HG03565 (cell line): Measurements from ENCODE around the gene UST.
"Not testable (repeated sequence)": the region's sequence is repeated elsewhere in the genome, so short reads cannot be mapped to it uniquely, and the experiment has no call there.

Experiments
- ATAC-seq: cut with Tn5 transposase; IDR thresholded peaks from one replicate; pipeline ENCODE4 v1.9.1; 2021; ENCODE audit warnings: mild to moderate bottlenecking, moderate library complexity; ENCODE audit not compliant: unreplicated experiment

UST gene

DNA sequence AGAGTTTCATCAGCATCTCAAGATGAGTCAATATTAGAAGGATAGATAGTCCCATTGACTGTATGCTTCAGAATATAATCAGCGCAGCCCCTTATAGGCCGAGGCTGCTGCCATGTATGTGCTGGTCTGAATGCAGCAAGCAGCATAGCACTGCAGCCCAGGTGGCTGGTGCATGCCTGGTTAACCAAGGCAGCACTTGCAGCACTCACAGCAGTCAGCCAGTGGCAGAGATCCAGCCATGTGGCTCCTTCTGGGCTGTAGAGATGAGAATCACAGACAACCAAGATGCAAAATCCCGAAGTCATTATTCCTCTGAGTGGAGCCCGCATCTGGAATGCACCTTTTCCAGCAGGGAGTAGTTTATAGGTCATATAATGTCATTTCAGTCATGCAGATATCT lies 251.9 kb downstream of the UST start:
- no peak for ATAC-seq

DNA sequence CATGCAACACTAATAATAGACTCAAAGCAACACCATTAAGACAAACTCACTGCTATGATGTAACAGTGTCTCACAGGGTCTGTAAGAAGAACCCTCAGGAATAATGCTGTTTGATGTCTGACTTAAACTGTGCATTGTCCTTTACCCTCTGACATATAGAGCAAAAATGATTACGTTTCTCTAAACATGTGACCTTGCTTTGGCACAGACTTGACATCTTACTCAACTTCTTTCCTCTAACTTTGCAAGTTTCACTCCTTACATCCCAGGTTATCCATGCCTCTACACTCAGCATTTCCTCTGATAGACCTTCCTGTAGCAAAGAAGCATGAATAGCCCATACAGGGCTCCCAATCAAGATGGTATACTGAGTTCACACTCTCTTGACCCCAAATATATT lies 252.7 kb downstream of the UST start:
- no peak for ATAC-seq

DNA sequence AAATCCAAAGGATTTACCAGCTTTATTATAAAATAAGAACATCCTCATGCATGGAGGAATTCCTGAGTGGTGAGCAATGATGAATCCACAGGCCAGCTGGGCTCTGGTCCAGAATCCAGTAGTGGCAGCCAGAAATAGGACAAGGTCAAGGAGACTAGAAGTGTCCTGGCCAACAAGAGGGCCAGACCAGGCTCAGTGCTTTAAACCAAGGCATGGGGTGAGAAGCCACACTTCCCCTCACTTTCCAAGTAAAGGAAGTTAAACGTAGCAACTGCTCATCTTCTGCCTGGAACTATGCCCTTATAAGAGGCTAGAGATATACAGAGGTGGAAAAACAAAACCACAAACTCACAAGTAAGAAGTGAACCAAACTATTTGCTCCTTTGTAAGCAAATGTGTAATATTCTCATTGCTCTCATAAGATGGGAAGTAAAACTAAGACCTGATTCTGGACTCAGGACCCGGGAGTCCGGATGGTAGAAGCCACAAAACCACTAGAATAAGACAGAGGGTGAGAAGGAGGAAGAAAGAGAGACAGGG lies 253.2 kb downstream of the UST start:
- ATAC-seq, result no peak

DNA sequence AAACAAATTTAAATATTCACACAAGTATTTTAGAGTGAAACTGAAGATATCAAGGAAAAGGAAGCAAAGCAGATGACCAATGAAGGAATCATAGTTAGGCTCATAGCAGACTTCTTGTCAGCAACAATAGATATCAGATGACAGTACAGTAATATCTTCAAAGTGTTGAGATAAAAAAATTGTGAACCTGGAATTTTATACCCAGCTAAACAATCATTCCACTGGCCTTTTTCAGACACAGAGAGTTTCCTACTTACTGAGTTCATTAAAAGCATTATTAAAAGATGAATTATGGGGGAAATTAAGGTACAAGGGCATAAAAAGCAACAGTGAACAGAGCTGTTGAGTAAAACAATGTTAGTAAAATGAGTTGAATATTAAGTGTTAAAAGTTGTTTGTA lies 254.6 kb downstream of the UST start:
- ATAC-seq, result no peak

DNA sequence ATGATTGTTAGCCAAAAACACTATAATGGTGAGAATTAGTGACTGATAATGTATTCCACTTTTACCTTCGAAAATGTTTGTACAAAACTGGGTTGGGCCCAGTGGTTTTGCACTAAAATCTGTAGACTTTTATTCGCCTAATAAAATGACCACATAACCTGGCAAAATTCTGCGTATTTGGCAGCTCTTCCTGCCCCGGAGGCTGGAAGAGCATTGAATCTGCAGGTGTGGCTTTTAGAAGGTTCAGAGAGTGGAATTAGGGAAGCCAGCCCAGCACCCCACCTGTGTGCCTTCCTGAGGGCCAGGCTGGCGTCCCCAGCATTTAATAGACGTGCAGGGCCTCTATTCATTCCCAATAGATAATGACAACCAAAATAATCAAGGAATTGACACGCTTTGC lies 256.7 kb downstream of the UST start:
- no peak for ATAC-seq

DNA sequence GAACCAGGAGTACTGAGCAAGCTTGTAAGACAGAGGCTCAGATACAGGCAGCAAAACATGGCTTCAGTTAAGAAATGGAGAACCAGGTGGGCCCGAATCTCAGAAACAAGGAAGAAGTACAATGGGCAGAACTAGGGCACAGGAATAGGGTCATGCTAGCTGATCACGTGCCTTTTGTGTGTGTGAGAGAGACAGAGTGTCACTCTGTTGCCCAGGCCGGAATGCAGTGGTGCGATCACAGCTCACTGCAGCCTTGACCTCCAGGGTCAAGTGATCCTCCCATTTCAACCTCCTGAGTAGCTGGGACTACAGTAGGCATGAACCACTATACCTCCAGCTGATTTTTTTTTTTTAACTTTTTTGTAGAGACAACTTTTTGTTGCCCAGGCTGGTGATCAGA lies 257.8 kb downstream of the UST start:
- no peak for ATAC-seq

DNA sequence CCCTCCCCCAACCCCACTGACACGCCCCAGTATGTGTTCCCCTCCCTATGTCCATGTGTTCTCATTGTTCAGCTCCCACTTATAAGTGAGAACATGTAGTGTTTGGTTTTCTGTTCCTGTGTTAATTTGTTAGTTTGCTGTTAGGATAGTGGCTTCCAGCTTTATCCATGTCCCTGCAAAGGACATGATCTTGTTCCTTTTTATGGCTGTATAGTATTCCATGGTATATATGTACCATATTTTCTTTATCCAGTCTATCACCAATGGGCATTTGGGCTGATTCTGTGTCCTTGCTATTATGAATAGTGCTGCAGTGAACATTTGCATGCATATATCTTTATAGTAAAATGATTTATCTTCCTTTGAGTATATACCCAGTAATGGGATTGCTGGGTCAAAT lies 259.4 kb downstream of the UST start:
- ATAC-seq, result not testable (repeated sequence)

DNA sequence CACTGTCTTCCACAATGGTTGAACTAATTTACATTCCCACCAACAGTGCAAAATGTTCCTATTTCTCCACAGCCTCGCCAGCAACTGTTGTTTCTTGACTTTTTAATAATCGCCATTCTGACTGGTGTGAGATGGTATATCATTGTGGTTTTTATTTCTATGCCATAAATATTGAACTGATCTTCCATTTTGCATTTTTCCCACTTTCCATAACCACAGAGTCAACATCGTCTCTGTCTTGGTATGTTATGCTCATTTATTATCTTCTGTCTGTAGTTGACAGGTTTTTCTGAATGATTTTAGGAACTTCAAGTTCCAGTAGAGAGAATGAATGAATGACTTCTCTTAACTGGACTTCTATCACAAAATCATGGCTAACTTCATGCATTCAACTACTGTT lies 259.8 kb downstream of the UST start:
- no peak for ATAC-seq

DNA sequence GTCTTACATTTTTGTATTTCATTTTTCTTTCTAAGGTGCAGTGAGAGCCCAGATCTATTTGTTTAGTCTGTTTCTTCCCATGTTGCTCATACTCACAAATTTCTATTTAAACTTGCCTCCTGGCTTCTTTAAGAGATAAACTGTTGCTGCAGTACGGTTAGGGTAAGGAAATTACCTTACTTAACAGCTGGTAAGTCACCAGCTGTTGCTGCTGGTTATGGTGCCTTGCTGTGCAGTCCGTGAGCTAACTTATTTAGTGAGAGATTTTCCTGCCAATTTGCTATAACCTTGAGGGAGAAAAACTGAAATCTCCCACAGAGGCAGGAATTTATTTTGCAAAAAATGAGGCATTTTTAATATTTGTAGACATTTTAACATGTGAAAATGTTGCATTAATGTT lies 261.0 kb downstream of the UST start:
- no peak for ATAC-seq

DNA sequence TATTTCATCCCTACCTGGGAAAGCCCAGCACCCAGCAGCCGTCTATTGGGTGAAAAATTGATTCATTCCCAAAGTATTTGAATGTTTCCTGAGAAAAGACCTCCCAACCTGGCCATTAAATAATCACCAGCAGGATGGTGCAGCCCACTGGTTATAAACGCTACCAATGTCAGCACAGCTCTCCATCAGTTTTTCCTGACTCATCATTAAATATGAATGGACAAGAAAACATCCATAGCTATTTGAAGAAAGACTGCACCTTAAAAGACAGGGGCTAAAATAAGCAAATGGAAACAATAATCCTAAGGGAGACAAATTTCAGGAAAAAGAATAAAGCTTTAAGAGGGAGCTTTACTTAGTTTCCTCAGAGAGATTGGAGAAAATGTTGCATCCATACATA lies 261.9 kb downstream of the UST start:
- no peak for ATAC-seq

DNA sequence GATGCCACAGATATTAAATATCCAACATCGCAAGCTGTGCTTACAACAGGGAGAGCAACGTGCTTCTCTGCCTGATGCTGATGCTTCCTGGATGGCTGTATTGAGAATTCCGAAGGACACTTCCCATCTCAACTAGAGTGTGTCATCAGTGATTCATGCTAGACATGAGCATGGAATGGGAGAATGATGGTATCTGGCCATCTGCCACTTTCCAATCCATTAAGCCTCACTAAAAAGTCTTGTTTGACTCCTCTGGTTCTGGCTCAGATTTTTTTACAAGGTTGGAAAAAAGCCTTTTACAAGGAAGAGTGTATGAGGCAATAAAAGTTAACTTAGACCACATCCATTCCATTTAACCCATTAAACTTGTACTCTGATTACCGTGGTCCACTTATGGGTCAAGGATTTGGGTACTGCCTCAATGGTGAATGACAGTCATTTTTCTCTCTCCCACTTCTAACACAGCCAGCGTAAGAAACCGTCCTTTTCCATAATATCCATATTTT lies 265.3 kb downstream of the UST start:
- ATAC-seq, result no peak

DNA sequence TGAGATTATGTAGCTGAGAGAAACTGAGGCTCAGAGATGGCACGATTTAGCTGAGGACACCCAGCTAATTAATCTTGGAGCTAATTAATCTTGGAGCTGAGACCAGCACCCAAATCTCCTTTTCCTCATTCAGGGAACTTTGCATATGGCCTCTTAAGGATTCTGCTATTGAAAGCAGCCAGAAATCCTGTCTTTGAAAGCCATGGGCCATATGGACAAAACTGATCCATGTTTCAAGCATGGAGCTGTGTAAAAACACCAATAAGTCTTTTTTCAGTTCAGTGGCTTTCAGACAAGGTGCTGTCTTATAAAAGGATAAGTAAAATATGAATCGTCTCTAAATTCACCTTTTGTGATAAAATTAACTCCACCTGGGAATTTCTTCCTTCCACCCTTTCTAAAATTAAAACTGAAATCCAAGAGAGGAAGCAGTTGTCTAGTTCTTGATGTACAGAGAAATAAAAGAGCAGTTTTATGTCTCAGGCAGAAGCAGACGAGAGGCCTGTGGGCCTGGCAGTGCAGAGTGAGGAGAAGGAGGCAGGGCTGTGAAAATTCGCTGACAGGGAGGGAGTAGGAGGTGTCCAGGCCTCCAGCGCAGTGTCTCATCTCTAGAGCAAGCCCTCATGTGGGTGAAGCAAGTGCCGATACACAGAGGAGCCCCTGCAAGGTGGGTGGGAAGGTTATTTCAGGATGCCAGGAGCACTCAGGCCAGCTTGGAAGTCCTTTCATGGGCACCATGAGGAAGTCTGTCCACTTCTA lies 266.9 kb downstream of the UST start:
- no peak for ATAC-seq

DNA sequence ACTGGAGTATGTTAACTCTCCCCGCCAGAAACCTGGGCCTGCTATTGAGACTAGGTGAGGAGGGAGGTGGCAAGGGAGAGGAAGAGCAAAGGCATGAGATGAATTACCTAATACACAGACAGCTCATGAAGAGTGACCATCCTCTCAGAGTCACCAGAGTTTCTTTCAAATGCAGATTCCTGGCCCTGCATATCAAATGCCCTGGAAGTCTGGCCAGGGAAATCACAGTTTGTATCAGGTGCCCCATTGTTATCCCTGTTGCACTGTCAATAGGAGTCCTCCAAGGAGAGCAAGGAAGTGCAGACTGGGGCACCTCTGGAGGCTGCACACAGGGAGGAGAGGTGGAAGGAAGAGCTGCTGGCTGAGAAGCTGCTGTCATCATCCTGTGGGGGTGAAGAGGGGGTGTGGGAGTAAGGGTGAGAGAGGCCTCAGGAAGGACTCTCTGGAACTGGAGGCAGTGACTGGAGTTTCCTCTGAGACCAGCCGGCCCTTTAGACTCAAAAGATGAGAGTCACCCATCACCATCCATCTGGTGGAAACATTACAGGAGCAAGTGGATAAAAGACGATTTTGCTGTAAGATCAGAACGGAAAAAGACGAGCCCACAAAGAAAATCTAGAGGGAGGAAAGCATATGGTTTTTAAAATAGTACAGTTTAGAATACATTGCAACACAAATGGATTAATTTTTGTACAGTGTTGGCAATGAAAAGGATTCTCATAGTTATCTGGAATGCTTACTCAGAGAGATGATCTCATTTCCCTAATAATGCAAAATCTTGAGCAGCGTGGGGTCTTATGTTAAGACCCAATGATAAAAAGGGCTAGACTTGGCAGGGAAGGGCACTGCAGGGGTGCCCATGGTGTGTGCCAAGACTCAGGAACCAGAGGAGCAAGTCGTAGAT lies 268.1 kb downstream of the UST start:
- ATAC-seq, result no peak

DNA sequence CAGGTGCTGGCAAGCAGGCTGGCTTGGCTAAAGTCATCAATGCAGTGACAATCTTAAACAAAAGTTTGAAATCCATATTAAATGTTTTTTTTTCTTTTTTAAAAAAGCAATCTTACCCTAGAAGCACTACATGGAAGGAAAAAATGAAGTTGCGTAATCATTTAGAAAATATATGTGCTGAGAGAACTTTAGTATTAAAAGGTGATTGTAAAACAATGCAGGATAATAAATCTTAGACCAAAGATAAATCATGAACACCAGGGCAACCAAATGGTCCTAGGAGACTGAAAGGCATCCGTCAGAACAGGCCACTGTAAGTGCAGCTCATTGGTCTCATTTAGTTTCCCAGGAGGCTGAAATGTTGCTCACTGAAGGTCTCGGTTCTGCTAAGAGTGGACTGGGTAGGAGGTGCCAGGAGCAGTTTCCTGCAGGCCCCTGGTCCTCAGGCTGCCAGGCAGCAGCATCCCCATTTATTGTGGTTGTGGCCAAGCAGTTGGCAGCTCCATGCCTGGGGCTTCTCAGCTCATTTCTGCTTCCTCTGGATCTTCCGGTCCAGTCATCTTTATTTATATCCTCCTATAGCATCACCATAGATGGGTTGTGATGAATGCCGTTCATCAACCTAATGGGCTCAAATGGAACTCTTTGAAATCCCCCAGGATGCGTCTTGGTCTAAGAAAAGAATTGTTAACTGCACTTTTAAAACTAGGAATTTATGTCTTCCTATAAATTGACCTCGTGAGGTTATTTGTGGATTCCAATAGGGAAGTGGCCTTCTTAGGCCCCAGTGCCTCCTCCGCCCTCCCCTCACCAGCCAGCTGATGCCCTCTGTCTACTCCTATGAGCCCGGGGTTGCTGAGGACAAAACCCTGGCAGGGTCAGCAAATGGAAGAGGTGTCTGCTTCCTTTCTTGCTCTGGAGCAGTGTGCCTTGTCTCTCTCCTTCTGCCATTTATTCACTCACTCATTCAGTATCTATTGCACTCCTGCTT lies 269.0 kb downstream of the UST start:
- ATAC-seq, result no peak

DNA sequence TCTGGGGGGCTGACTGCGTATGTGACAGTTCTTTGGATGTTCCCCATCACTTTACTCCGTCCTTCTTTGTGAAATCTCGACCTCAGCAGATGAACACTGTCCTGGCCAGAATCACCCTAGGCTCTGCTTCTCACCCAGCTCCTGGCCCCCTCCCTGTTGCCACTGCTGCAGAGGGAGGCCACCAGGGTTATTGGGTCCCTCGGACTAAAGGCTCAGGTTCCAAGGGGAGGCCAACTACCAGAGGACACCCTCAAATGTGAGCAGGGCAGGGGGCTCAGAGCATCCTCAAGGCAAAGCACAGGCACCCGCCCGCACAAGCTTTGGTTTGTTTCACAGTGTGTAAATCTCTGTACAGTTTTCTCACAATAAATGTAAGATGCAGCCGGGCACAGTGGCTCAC lies 269.9 kb downstream of the UST start:
- no peak for ATAC-seq

DNA sequence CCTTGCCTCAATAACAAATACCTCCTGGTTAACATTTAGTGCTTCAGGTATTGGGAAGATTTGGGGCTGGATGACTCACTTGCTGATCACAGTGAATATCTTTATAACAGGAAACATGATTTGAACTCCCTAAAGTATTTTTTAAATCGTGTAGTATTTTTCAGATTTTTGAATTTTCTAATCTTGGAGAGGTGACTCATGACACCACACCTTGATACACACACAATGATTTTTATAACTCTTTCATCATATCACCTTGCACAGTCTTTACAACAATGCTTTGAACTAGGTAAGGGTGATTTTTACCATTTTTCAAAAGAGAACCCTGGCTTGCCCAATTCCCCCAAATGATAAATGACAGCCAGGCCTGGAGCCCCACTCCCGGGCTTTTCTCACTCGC lies 273.5 kb downstream of the UST start:
- ATAC-seq, result no peak

DNA sequence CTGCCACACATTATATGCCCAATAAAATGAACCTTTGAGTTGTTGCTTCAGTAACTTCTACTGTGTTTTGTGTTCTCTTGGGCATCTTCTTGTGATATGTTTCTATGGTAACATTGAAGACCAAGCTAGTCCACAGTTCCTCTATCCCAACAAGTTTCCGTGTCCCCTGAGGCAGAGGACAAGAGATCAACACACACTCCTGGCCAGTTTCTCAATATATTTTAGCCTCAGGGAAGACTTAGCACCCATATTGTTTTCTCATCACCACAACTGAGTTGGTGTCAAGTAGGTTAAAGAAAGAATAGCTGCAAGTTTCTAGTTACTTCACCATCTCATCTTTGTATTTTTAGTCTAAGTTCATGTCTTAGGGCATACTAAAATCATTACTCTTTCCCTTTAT lies 277.5 kb downstream of the UST start:
- ATAC-seq, result no peak

DNA sequence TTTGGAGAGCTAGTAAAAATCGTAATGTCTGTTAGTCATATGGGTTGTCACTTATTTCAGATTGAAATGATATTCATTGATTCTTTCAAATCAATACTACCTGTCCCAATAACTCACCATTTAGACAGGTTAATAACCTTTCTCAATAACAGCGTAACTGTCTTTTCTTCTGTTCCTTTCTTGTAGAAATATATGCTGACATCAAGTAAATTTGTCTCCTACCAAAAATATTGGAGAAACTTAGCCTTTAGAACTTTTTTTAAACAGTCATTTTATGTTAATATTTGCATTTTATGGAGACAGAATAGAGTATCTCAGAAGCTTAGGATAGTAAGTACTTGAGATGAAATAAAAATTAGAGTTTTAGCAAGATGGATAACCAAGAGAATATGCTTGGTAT lies 278.2 kb downstream of the UST start:
- ATAC-seq, result no peak

DNA sequence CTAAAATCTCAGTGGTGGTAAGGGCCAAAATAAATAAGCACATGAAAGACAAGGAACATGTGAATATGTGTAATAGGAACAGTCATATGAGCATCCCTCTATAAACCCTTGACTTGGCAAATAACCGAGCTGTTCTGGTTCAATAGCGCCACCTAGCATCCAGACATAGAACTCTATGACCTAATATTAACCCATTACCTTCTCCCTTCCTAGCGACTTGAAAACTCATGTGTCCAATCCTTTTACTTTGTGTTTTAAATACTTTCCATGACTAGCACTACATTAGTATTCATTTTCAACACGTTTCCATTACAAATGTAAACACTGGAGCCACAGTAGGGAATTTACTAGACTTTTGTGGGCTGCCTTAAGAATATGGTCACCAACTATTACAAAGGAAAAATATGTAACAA lies 279.7 kb downstream of the UST start:
- no peak for ATAC-seq

DNA sequence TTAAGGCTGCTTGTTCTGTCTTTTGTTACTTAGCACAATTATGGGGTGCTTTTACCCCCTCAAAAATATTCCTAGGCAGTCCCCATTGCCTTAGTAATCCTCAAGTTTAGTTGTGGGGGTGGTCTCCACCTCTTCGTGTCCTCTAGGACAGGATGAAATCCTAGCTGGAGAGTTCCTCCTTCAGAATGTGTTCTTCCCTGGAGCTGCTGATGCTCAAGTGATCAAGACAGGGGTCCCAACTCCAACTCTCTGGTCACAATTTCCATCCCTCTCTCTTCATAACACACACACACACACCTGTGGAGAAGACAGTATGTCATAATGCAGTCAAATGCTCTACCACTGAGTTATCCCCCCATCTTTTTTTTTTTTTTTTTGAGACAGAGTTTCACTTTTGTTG lies 280.7 kb downstream of the UST start:
- ATAC-seq, result no peak
